ENCODE results near the gene SYNPO. TPM values are rescaled to one million over a fixed set of nuclear protein-coding genes. Genes with fewer than 3 reads are reported as not detected.

Gene SYNPO
- total and polyA plus RNA-seq, 9 donors: 7.7 to 32.1 (median 27.6) TPM

- no peaks in the 10 kb centered on the region for H3K9me3 ChIP-seq (replicated peaks; ENCODE audit: control insufficient read depth, low read depth, low read length)
- H3K36me3 ChIP-seq (ENCODE audit: control insufficient read depth, insufficient read depth, low read length): no peaks in the 10 kb centered on the region
- DNase-seq: no peak
- 83% methylated on average over 12 of the region's 14 CpGs for WGBS (ENCODE audit: insufficient coverage)
- no peak overlapping the region for H3K27ac ChIP-seq (ENCODE audit: low read length)
- peaks cover 37% of the 10 kb centered on the region for H3K4me1 ChIP-seq (ENCODE audit: control insufficient read depth, insufficient read depth, low read length)
- no peak overlapping the region for H3K4me3 ChIP-seq (ENCODE audit: low read length)
- peaks cover 7% of the 10 kb centered on the region for H3K27me3 ChIP-seq (ENCODE audit: control insufficient read depth, insufficient read depth, low read length)
Observed at GRCh38 chr5:150670275-150670947, 30.0 kb downstream of the SYNPO start.

- Histone ChIP-seq H3K27ac (ENCODE audit: low read length) (no peak overlapping the region), H3K27me3 (ENCODE audit: control insufficient read depth, insufficient read depth, low read length) (peaks cover 7% of the 10 kb centered on the region), H3K4me3 (ENCODE audit: low read length) (no peak overlapping the region), H3K36me3 (ENCODE audit: control insufficient read depth, insufficient read depth, low read length) (no peaks in the 10 kb centered on the region), H3K9me3 (replicated peaks; ENCODE audit: control insufficient read depth, low read depth, low read length) (no peaks in the 10 kb centered on the region), H3K4me1 (ENCODE audit: control insufficient read depth, insufficient read depth, low read length) (peaks cover 37% of the 10 kb centered on the region)
- peak; percentile 69 for DNase-seq
- WGBS (ENCODE audit: insufficient coverage): no CpG with 5 or more reads among the region's 2 CpGs
Observed at GRCh38 chr5:150670948-150671310, 30.5 kb downstream of the SYNPO start.

- H3K27me3 ChIP-seq (ENCODE audit: control insufficient read depth, insufficient read depth, low read length): peaks cover 7% of the 10 kb centered on the region
- H3K36me3 ChIP-seq (ENCODE audit: control insufficient read depth, insufficient read depth, low read length): peaks cover 3% of the 10 kb centered on the region
- DNase-seq: peak; percentile 34
- H3K9me3 ChIP-seq (replicated peaks; ENCODE audit: control insufficient read depth, low read depth, low read length): no peaks in the 10 kb centered on the region
- H3K4me1 ChIP-seq (ENCODE audit: control insufficient read depth, insufficient read depth, low read length): peaks cover 37% of the 10 kb centered on the region
- peak overlapping the region; percentile 61 for H3K4me3 ChIP-seq (ENCODE audit: low read length)
- WGBS (ENCODE audit: insufficient coverage): 1% methylated on average over 29 of the region's 51 CpGs
- peak overlapping the region; percentile 47 for H3K27ac ChIP-seq (ENCODE audit: low read length)
Observed at GRCh38 chr5:150671509-150672236, 31.2 kb downstream of the SYNPO start.

- H3K4me3 ChIP-seq (ENCODE audit: low read length): peak overlapping the region; percentile 61
- peaks cover 37% of the 10 kb centered on the region for H3K4me1 ChIP-seq (ENCODE audit: control insufficient read depth, insufficient read depth, low read length)
- H3K27ac ChIP-seq (ENCODE audit: low read length): peak overlapping the region; percentile 78
- H3K36me3 ChIP-seq (ENCODE audit: control insufficient read depth, insufficient read depth, low read length): peaks cover 5% of the 10 kb centered on the region
- no peaks in the 10 kb centered on the region for H3K9me3 ChIP-seq (replicated peaks; ENCODE audit: control insufficient read depth, low read depth, low read length)
- H3K27me3 ChIP-seq (ENCODE audit: control insufficient read depth, insufficient read depth, low read length): peaks cover 7% of the 10 kb centered on the region
- 4% methylated on average over 22 of the region's 38 CpGs for WGBS (ENCODE audit: insufficient coverage)
- DNase-seq: peak; percentile 71
Observed at GRCh38 chr5:150672237-150672883, 31.9 kb downstream of the SYNPO start.

GRCh38 chr5:150672884-150673275 lies 32.4 kb downstream of the SYNPO start:
- Histone ChIP-seq H3K9me3 (replicated peaks; ENCODE audit: control insufficient read depth, low read depth, low read length) (no peaks in the 10 kb centered on the region), H3K36me3 (ENCODE audit: control insufficient read depth, insufficient read depth, low read length) (peaks cover 5% of the 10 kb centered on the region), H3K27me3 (ENCODE audit: control insufficient read depth, insufficient read depth, low read length) (peaks cover 7% of the 10 kb centered on the region), H3K27ac (ENCODE audit: low read length) (peak overlapping the region; percentile 78), H3K4me1 (ENCODE audit: control insufficient read depth, insufficient read depth, low read length) (peaks cover 37% of the 10 kb centered on the region), H3K4me3 (ENCODE audit: low read length) (peak overlapping the region; percentile 61)
- DNase-seq: no peak
- 66% methylated on average over 3 of the region's 7 CpGs for WGBS (ENCODE audit: insufficient coverage)

GRCh38 chr5:150674341-150674821 lies 33.9 kb downstream of the SYNPO start:
- no CpG with 5 or more reads among the region's 4 CpGs for WGBS (ENCODE audit: insufficient coverage)
- no peak overlapping the region for H3K4me3 ChIP-seq (ENCODE audit: low read length)
- DNase-seq: no peak
- peaks cover 13% of the 10 kb centered on the region for H3K36me3 ChIP-seq (ENCODE audit: control insufficient read depth, insufficient read depth, low read length)
- no peaks in the 10 kb centered on the region for H3K9me3 ChIP-seq (replicated peaks; ENCODE audit: control insufficient read depth, low read depth, low read length)
- peaks cover 7% of the 10 kb centered on the region for H3K27me3 ChIP-seq (ENCODE audit: control insufficient read depth, insufficient read depth, low read length)
- H3K4me1 ChIP-seq (ENCODE audit: control insufficient read depth, insufficient read depth, low read length): peaks cover 40% of the 10 kb centered on the region
- H3K27ac ChIP-seq (ENCODE audit: low read length): peak overlapping the region; percentile 89

GRCh38 chr5:150675069-150675468 lies 34.6 kb downstream of the SYNPO start:
- H3K4me3 ChIP-seq (ENCODE audit: low read length): no peak overlapping the region
- DNase-seq: no peak
- WGBS (ENCODE audit: insufficient coverage): no CpG with 5 or more reads among the region's 6 CpGs
- peak overlapping the region; percentile 89 for H3K27ac ChIP-seq (ENCODE audit: low read length)
- H3K36me3 ChIP-seq (ENCODE audit: control insufficient read depth, insufficient read depth, low read length): peaks cover 13% of the 10 kb centered on the region
- H3K27me3 ChIP-seq (ENCODE audit: control insufficient read depth, insufficient read depth, low read length): peaks cover 7% of the 10 kb centered on the region
- H3K9me3 ChIP-seq (replicated peaks; ENCODE audit: control insufficient read depth, low read depth, low read length): no peaks in the 10 kb centered on the region
- H3K4me1 ChIP-seq (ENCODE audit: control insufficient read depth, insufficient read depth, low read length): peaks cover 40% of the 10 kb centered on the region

- WGBS (ENCODE audit: insufficient coverage): 95% methylated on average over 9 of the region's 9 CpGs
- DNase-seq: no peak
Observed at GRCh38 chr5:150676578-150676977, 36.1 kb downstream of the SYNPO start.

GRCh38 chr5:150689120-150689519 lies 48.7 kb downstream of the SYNPO start:
- no CpG with 5 or more reads among the region's 1 CpG for WGBS (ENCODE audit: insufficient coverage)

More at GRCh38 chr5:150676578-150676977, 36.1 kb downstream of the SYNPO start:
- H3K27me3 ChIP-seq (ENCODE audit: control insufficient read depth, insufficient read depth, low read length): no peaks in the 10 kb centered on the region
- H3K4me1 ChIP-seq (ENCODE audit: control insufficient read depth, insufficient read depth, low read length): peaks cover 34% of the 10 kb centered on the region
- no peak overlapping the region for H3K4me3 ChIP-seq (ENCODE audit: low read length)
- peaks cover 13% of the 10 kb centered on the region for H3K36me3 ChIP-seq (ENCODE audit: control insufficient read depth, insufficient read depth, low read length)
- H3K27ac ChIP-seq (ENCODE audit: low read length): no peak overlapping the region
- H3K9me3 ChIP-seq (replicated peaks; ENCODE audit: control insufficient read depth, low read depth, low read length): no peaks in the 10 kb centered on the region

GRCh38 chr5:150690760-150691159 lies 50.3 kb downstream of the SYNPO start:
- H3K27ac ChIP-seq (ENCODE audit: low read length): no peak overlapping the region
- peaks cover 53% of the 10 kb centered on the region for H3K36me3 ChIP-seq (ENCODE audit: control insufficient read depth, insufficient read depth, low read length)
- DNase-seq: no peak
- H3K4me1 ChIP-seq (ENCODE audit: control insufficient read depth, insufficient read depth, low read length): no peaks in the 10 kb centered on the region
- 82% methylated on average over 4 of the region's 6 CpGs for WGBS (ENCODE audit: insufficient coverage)
- no peaks in the 10 kb centered on the region for H3K9me3 ChIP-seq (replicated peaks; ENCODE audit: control insufficient read depth, low read depth, low read length)
- no peak overlapping the region for H3K4me3 ChIP-seq (ENCODE audit: low read length)
- H3K27me3 ChIP-seq (ENCODE audit: control insufficient read depth, insufficient read depth, low read length): no peaks in the 10 kb centered on the region

More at GRCh38 chr5:150689120-150689519, 48.7 kb downstream of the SYNPO start:
- Histone ChIP-seq H3K27ac (ENCODE audit: low read length) (no peak overlapping the region), H3K4me3 (ENCODE audit: low read length) (no peak overlapping the region), H3K27me3 (ENCODE audit: control insufficient read depth, insufficient read depth, low read length) (no peaks in the 10 kb centered on the region), H3K9me3 (replicated peaks; ENCODE audit: control insufficient read depth, low read depth, low read length) (no peaks in the 10 kb centered on the region), H3K4me1 (ENCODE audit: control insufficient read depth, insufficient read depth, low read length) (no peaks in the 10 kb centered on the region), H3K36me3 (ENCODE audit: control insufficient read depth, insufficient read depth, low read length) (peaks cover 37% of the 10 kb centered on the region)
- no peak for DNase-seq

All from muscle of leg (tissue), 11 donors.